ENCODE measurements around the gene STK36.
A peak's percentile ranks its signal among the peaks of the same experiment; 100 is the strongest.

Gene STK36

GRCh38 chr2:218727502-218728165 is 55.7 kb downstream of the STK36 start:
- in situ Hi-C loops (cut with MboI; ENCODE audit: low pct_unique_long_range_greater_than_20kb, low sequenced_read_pairs, unreplicated experiment), result loop anchor here (10.0 kb wide), 1 partner anchor 117 kb away; no protein-coding TSS in a partner anchor
- no peak for DNase-seq (ENCODE audit: low spot score)
- TF ChIP-seq, protein P1, sequence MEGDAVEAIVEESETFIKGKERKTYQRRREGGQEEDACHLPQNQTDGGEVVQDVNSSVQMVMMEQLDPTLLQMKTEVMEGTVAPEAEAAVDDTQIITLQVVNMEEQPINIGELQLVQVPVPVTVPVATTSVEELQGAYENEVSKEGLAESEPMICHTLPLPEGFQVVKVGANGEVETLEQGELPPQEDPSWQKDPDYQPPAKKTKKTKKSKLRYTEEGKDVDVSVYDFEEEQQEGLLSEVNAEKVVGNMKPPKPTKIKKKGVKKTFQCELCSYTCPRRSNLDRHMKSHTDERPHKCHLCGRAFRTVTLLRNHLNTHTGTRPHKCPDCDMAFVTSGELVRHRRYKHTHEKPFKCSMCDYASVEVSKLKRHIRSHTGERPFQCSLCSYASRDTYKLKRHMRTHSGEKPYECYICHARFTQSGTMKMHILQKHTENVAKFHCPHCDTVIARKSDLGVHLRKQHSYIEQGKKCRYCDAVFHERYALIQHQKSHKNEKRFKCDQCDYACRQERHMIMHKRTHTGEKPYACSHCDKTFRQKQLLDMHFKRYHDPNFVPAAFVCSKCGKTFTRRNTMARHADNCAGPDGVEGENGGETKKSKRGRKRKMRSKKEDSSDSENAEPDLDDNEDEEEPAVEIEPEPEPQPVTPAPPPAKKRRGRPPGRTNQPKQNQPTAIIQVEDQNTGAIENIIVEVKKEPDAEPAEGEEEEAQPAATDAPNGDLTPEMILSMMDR (IDR thresholded peaks at IDR 0.05; ENCODE audit: extremely low read depth, insufficient read depth, missing control alignments), result peak; percentile 49

DNA sequence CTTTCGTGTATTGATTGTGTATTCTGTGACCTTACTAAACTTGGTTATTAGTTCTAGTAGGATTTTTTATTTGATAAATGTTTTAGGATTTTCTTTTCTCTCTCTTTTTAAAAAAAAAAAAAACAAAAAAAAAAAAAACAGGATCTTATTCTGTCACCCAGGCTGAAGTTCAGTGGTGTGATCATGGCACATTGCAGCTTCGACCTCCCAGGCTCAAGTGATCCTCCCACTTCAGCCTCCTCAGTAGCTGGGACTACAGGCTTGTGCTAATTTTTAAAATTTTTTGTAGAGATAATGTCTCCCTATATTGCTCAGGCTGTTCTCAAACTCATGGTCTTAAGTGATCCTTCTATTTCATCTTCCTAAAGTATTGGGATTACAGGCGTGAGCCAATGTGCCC is 57.8 kb downstream of the STK36 start:
- DNase-seq (ENCODE audit: low spot score), result no peak
- TF ChIP-seq, protein P1 (IDR thresholded peaks at IDR 0.05; ENCODE audit: extremely low read depth, insufficient read depth, missing control alignments), result no peak
- in situ Hi-C loops (cut with MboI; ENCODE audit: low pct_unique_long_range_greater_than_20kb, low sequenced_read_pairs, unreplicated experiment), result loop anchor here (10.0 kb wide), 1 partner anchor 115 kb away; no protein-coding TSS in a partner anchor

GRCh38 chr2:218732052-218732760 is 60.3 kb downstream of the STK36 start:
- no peak for DNase-seq (ENCODE audit: low spot score)
- TF ChIP-seq, protein P1 (IDR thresholded peaks at IDR 0.05; ENCODE audit: extremely low read depth, insufficient read depth, missing control alignments), result no peak
- in situ Hi-C loops (cut with MboI; ENCODE audit: low pct_unique_long_range_greater_than_20kb, low sequenced_read_pairs, unreplicated experiment), result no loop called here

DNA sequence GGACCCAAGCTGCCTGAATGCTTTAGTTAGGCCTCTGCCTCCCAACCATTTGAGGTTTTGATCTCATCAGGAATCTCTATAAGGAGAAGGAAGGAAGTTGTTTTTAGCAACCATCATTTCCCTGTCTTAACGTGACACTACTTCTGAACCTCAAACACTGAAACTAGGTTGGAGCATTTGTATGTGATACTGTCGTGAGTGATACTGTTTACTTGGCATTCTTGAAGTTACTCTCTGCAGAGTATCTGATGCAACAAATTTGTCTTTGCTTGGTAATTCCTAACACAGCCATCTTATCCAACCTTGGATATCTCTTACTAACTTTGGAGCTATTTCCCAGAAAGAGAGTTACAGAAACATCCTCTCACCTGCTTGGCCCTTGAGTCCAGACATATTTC is 60.9 kb downstream of the STK36 start:
- DNase-seq (ENCODE audit: low spot score), result no peak
- TF ChIP-seq, protein P1 (IDR thresholded peaks at IDR 0.05; ENCODE audit: extremely low read depth, insufficient read depth, missing control alignments), result no peak
- in situ Hi-C loops (cut with MboI; ENCODE audit: low pct_unique_long_range_greater_than_20kb, low sequenced_read_pairs, unreplicated experiment), result no loop called here

DNA sequence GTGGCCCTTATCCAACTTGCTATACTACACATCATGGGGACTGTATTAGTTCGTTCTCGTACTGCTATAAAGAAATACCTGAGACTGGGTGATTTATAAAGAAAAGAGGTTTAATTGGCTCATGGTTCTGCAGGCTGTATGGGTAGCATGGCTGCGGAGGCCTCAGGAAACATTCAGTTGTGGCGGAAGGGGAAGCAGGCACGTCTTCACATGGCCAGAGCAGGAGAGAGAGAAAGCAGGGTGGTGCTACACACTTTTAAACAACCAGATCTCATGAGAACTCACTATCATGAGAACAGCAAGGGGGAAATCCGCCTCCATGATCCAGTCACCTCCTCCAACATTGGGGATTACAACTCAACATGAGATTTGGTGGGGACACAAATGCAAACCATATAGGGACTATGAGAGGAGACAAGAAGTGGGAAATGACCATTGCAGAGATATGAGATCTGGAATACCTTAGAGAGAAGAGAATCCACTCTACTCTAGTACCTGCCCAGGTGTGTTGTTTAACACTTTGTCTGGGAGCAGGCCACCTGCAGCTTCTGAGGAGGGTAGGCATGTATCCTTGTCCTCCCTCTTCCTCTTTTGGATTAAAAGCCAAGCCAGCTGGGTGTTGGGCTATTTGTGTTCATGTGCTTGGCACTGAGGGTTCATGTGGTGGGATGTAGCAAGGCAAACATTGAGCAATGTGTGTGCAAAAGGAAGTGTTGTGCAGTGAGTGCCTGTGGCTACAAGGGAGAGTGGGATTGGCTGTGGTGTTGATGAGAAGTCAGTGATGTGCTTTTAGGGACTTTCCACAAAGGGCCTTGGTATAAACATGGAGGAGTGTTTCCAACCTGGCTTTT is 61.5 kb downstream of the STK36 start:
- in situ Hi-C loops (cut with MboI; ENCODE audit: low pct_unique_long_range_greater_than_20kb, low sequenced_read_pairs, unreplicated experiment), result no loop called here
- TF ChIP-seq, protein P1 (IDR thresholded peaks at IDR 0.05; ENCODE audit: extremely low read depth, insufficient read depth, missing control alignments), result no peak
- DNase-seq (ENCODE audit: low spot score), result peak; percentile 53

GRCh38 chr2:218734190-218734975 is 62.5 kb downstream of the STK36 start:
- DNase-seq (ENCODE audit: low spot score), result no peak
- TF ChIP-seq, protein P1 (IDR thresholded peaks at IDR 0.05; ENCODE audit: extremely low read depth, insufficient read depth, missing control alignments), result no peak
- in situ Hi-C loops (cut with MboI; ENCODE audit: low pct_unique_long_range_greater_than_20kb, low sequenced_read_pairs, unreplicated experiment), result no loop called here
